Measurements from ENCODE around the gene SMAD9.

SMAD9 gene

DNA sequence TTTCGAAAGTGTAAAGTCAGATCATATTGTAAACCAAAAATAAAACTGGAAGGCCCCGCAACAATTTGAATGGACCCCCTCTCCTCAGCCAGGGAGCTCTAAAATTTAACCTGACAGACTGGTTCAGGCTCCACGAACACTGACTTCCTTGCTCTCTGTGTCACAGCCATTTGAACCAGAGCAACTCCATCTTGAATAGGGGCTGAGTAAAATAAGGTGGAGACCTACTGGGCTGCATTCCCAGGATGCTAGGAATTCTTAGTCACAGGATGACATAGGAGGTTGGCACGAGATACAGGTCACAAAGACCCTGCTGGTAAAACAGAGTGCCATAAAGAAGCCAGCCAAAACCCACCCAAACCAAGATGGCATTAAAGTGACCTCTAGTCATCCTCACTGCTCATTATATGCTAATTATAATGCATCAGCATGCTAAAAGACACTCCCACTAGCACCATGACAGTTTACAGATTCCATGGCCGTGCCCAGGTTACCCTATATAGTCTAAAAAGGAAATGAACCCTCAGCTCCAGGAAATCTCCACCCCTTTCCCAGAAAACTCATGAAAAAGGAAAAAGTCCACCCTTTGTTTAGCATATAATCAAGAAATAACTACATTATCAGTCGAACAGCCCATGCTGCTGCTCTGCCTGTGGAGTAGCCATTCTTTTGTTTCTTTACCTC, 57.9 kb downstream of the SMAD9 start:
- no peak for DNase-seq

DNA sequence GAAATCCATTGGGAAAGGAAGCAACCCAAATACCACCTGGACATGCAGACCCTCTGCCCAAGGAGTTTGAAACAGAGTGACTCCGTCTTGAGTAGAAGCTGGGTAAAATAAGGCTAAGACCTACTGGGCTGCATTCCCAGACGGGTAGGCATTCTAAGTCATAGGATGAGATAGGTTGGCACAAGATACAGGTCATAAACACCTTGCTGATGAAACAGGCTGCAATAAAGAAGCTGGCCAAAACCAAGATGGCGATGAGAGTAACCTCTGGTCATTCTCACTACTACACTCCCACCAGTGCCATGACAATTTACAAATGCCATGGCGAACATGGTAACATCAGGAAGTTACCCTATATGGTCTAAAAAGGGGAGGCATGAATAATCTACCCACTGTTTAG, 60.8 kb downstream of the SMAD9 start:
- DNase-seq = no peak

DNA sequence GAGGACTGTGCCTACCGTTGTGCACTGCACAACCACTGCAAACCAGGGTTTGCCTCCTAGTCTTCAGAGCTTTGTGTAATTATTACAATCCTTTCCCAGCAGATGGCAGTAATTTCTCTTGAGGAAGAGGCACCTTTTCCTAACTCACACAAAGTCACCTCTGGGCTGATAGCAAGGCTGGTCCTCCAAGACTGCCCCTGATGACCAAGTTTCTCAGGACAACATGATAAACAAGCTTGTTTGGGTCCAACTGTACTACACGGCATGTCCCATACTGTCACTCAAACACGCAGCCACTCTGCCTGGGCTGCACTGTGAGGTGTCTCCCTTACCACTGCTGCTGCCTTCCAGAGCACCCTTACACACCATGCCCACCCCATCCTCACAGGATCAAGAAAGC, 61.7 kb downstream of the SMAD9 start:
- peak; percentile 47 for DNase-seq

DNA sequence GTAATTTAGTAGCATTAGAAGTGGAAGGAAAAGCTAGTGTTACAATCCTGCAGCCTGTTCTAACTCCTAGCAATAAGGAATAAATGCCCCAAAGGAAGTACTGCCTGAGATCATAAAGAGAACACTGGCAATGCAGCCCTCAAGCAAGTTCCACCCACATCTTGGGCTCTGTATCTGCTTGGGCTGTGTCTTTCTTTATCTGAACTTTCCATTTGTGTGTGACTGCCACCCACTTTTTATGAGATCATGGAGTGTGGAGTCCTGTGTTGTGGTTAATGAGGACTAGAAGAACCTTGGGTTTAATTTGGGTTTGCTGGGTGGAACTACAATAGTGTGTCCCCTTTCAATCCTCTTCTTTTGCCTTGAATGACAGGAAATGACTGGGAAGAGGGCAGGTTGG, 62.8 kb downstream of the SMAD9 start:
- no peak for DNase-seq

DNA sequence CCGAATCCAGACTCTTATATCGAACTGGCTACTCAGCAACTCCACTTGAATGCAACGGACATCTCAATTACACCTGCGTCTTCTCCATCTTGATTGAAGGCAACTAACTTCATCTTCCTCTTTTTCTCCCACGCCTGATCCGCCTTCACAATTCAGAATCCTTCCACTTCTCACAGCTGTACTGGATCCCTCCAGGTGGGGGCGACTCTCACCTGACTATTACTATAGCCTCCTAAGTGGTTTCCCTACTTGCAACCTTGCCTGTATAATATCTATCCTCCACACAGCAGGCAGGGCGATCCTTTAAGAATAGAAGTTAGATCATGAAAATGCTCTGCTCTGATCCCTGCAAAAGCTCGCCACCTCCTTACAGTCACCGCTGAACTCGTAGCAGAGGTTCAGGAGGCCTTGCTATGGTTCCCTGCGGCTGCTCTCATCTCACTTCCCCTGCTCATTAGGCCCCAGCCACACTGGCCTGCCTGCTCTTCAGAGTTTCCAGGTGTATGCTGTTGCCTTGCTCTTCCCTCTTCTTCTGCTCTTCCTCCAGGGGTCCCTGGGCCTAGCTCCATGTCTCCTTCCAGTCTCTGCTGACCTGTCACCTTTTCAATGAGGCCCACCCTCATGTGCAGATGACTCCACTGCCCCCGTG, 69.1 kb downstream of the SMAD9 start:
- DNase-seq = peak; percentile 16

DNA sequence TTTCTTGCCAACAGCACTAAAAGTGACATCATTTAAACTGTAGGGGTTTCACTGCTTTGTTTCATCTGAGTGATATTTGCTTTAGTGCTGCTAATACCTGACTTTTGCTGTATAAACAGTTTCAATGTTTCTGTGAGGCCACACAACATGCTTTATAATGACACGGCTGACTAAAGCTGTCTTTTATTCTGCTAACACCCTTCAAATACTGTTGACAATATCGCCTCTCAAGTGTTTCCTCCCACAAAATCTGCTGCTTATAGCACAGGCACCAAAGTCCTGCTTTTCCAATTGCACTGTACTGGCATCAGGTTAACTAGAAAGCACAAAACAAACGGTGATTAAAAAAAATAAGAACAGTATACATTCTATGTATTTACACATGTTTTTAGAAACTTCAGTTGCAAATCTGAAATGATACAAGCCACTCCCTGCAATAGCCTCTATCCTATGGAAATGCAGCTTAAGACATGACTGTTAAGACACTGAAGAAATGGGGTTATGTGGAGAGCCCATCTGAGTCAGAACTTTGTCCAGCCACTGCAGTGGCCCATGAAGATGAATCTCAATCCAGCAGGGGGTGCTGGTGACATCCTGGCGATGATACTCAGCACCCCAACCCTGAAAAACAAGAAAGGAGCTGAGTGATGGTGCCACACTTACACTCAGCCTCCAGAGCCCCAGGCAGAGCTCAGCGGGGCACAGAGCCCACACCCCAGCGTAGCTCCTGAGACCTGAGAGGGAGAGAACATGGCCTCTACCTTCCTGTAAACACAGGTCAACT, 71.6 kb downstream of the SMAD9 start:
- peak; percentile 20 for DNase-seq

DNA sequence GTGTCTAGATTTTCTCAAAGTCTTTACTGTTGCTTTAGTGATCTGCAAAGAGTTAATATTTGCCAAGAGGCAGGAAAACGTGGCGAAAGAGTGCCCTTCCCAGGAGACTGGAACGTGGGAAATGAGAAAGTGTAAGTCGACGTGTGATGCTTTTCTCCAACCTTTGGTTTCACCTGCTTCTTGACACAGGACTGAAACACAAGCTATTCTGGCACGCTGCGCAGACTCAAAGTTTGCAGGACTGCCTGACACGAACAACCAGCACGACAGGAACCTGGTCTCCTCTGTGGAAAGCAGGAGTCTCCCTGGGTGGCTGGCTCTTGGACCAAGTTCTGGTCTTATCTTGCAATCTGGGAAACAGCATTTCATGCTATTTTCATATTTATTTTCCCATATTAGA, 72.4 kb downstream of the SMAD9 start:
- no peak for DNase-seq

DNA sequence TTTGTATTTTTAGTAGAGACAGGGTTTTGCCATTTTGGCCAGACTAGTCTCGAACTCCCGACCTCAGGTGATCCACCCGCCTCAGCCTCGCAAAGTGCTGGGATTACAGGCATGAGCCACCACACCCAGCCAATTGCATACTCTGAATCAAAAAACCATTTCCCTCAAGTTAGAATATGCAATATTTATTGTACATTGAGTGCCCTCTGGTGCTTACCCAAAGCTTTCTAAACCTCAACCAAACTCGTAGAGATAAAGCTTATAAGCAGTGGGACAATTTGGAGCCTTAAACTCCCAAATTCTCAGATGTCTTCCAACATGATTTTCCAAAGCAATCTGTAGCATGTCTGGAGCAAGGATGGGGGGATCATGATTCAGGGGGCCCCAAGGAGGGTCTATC, 78.6 kb downstream of the SMAD9 start:
- no peak for DNase-seq

DNA sequence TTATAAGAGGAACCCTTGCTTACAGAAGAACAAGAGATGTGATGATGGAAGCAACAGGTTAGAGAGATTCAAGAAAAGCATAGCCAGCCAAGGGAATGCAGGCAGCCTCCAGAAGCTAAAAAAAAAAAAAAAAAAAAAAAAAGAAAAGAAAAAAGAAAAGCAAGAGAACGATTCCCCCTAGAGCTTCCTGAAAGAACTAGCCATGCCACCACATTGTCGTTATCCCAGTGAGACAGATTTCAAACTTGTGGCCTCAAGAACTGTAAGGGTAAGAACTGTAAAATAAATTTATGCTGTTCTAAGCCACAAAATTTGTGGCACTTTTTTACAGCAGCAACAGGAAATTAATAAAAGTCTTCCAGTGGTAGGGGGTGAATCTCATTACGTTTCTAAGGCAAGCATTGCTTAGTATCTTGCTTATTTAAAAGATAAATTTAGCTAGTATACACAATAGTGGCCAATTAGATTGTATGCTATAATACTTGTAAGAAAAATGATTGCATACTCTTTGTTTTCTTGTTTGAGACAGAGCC, 79.3 kb downstream of the SMAD9 start:
- no peak for DNase-seq

DNA sequence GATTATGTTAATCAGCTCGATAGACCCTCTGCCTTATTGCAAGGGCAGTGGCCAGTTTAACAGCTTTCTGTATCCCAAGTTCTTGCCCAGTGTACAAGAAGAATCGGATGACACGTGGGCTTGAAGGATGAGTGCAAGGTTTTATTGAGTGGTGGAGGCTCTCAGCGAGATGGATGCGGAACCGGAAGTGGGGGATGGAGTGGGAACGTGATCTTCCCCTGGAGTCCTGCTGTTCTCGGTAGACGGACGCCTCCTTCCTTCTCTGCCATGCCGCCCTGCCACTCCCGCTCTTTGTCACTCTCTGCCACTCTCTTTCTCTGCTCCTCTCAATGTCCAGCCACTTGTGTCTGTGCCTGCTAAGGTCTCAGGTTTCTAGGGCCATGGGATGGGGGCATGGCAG, 80.1 kb downstream of the SMAD9 start:
- no peak for DNase-seq

DNA sequence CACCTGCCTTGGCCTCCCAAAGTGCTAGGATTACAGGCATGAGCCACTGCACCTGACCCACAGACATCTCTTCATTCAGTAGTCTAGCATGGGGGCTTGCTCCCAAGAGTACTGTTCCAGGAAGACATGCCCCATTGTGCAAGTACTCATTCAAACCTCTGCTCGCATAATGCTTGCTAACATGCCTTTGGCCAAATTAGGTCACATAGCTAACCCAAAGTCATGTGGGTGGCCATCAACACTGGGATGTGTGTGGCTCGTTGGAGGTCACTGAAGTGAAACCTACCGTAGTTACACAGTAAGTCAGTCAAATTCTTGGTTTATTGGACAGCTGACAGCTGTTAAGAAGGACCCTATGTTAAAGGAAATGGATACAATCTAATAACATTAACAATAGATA, 80.8 kb downstream of the SMAD9 start:
- DNase-seq = no peak

DNA sequence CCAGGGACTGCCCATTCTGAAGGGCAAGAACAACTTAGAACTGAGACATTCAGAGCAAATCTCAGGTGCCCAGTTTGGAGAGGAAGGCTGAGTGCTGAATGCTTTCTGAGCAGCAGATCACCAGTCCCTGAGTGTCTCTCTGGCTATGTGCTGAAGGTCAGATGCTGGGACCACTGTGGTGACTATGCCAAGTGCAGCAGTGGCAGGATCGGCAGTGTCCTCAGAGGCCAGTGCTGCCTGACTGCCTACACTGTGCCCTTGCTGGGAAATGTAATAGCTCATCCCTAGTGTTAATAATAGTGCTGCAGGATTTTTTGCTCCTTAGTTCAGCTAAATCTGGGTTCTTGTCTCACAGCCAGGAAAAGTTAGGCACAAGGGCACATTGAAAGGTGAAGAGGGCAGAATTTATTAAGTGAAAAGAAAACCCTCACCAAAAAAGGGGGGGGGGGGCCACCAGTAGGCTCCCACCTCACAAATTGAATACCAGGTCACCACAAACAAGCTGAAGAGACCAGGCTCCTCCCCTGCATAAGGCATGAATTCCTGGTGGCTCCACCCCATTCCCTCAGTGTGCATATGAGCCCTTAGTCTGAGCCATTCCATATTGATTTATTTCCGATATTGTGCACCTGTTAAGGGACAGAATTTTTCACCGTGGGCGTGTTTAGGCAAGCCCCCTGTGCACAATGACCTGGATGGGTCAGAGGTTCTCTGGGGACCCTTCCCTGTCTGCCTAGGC, 82.5 kb downstream of the SMAD9 start:
- no peak for DNase-seq

DNA sequence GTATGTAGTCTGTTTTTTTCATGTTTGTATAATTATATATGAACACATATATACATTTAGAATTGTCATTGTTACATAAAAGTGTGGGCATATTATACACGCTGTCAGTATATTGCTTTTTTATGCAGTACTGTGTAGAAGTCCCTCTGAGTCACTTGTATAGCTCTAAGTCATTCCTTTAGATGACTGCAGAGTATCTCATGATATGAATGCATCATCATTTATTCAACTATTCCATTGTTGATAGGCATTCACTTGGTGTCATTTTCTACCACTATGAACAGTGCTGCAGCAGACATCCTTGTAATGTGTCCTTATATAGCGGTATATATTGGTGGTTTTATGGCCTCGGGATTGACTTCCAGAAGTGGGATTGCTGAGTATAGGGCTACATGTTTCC, 85.7 kb downstream of the SMAD9 start:
- DNase-seq = peak; percentile 10

DNA sequence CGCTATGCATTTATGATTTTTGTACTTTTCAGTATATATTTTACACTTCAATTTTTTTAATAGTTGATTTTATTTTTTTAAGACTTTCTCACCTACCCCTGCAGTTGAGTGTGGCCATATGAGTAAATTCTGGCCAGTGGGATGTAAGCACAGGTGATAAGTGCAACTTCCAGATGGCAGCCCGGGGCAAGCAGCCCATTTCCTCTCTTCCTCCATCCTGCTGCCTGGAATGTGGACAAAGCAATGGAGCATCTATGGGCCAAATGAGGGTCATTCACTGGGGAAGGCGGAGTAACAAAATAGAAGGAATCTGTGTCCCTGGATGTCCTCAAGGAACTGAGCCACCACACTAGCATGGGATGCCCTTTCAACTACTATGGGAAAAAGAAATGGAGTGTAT, 88.7 kb downstream of the SMAD9 start:
- no peak for DNase-seq

DNA sequence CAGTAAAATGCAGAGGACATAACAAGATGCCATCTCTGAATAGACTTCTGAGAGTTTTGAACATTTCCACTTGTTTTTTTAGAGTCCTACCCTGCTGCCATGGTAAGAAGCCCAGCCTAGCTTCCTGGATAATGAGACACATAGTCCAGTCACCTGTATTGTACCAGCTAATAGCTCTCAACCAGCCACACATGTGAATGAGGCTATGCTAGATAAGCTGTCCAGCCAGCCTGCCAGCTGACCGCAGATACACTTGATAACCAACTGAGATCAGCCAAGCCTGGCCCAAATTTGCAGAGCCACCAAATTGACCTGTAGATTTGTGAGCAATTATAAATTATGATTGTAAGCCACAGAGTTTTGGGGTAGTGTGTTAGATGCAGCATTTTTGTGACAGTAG, 90.3 kb downstream of the SMAD9 start:
- no peak for DNase-seq

DNA sequence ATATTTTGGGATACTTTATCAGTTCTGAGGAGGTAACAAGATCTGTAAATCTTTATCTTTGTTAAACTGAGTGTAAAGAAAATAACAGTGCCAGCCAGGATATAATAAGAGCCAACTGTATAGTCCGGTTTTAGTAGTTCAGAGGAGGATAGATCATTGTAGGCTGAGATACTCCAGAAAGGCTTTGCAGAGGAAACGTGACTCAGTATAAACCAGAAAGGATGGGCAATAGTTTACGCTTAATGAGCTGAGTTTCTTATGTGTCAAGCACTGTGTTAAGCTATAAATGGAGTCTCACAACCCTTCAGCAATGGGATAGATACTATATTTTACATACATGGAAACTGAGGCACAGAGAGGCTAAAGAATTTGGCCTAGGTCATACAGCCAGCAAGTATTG, 97.3 kb downstream of the SMAD9 start:
- peak; percentile 18 for DNase-seq

DNA sequence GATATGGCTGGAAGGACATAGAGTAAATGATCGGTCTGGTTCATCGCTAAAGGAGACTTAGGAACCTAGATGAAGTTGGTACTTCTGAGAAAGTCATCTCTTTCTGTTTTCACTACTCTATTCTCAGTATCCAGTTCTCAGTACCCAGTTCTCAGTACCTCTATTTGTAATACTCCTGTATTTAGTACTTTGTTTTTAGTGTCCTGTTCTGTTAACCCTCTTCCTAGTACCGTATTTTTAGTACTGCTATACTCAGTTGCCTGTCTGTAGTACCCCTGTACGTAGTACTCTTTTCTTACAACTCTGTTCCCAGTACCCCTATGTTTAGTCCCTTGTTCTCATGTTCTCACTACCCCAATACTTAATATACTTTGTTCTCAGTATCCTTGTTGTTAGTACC, 99.8 kb downstream of the SMAD9 start:
- peak; percentile 54 for DNase-seq

DNA sequence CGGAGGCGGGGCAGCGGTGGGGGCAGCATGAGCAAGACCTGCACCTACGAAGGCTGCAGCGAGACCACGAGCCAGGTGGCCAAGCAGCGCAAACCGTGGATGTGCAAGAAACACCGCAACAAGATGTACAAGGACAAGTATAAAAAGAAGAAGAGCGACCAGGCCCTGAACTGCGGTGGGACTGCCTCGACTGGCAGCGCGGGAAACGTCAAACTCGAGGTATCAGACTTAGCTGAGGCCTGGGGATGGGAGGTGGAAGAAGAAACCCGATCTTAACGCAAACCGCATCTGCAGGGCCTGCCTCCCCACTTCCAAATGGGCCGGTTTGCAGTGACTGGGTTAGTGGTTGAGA, 100.3 kb downstream of the SMAD9 start:
- peak; percentile 39 for DNase-seq

DNA sequence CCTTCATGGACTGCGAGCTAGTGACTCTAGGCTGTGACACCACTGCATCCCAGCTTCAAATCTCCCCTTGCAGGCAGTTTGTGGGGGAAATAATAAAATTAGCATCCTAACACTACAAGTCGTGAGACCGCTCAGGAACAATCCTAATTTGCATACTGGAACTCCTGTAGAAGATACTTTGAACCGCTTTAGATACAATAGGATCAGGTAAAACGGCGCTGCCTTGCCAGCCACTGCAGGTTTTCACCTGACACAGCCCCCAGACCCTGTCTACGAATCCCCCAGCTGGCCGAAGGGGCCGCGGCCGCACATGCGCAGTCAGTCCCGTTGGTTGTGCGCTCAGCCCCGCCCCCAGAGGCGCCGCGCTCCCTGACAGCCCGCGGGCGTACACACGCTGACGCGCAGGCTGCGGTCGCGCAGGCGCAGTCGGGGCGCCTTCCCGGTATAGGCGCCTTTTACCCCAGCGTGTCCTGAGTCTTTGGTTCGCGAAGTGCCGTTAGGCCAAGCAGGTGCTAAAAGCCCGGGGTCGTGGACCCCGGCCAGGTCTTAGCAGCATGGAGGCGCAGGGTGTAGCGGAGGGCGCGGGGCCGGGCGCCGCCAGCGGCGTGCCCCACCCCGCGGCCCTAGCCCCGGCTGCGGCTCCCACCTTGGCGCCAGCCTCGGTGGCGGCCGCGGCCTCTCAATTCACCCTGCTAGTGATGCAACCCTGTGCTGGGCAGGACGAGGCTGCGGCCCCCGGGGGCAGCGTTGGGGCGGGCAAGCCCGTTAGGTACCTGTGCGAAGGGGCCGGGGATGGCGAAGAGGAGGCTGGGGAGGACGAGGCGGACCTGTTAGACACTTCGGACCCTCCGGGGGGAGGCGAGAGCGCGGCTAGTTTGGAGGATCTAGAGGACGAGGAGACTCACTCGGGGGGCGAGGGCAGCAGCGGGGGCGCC, 101.0 kb downstream of the SMAD9 start, which contains the start of gene RFXAP:
TSS of gene RFXAP (plus strand) at position 419 of the 935 bp plus-strand sequence. CDS start at position 555, 136 bp downstream.
- peak; percentile 92 for DNase-seq

DNA sequence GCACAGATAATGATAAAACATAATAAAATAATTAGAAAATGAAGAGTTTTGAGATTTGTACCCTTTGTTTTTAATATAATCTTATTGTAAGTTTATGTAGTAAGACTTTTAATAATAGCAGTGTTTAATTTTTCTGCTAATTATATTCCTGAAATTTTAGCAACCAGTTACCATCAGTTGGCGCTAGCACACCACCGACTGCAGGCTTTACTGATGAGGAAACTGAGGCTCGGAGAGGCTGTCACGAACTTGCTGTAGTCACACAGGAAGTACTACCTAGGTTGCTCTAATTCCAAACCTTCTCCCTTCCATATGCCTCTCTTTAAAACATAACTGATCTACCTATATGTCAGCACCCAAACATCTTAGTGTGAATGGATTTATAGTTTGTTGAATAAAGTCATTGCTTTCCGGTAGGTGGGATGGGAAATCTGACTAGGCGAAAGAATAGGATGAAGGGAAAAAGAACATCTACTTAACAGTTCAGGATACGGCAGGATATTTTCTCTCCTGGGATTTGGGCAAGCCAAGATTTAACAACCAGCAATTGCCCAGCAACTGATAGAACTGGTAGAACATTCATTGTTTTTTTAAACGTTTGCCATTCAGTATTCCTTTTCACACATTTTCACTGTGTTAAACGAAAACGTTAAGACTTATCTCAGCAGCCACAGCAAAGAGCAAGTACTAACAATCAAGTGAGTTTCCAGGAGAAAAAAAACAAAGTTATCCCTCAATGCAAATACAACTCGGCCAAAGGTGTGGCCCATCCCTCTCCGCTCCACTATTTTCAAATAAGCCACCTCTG, 101.8 kb downstream of the SMAD9 start:
- no peak for DNase-seq

DNA sequence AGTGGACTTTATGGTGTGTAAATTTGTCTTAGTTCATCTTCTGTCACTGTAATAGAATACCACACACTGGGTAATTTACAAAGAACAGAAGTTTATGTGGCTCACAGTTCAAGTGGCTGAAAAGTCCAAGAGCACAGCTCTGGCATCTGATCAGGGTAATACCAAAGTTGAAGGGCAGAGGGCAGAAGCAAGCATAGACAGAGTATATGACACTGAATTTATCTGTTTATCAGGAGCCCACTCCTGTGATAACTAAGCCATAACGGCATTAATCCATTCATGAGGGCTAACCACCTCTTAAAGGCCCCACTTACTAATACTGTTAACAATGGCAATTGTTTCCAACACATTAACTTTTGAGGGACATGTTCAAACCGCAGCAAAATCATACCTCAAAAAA, 105.0 kb downstream of the SMAD9 start:
- peak; percentile 11 for DNase-seq
